ENCODE results near the gene FGGY.

FGGY gene

GRCh38 chr1:59305188-59305587 is 8.3 kb downstream of the FGGY start:
- peaks cover 0 to 35% (median 5%) of the 10 kb centered on the region in 11 experiments; a peak in 11 of 22 replicates for H3K36me3 ChIP-seq
- peaks cover 21 to 47% (median 35%) of the 10 kb centered on the region in 11 experiments for H3K9me3 ChIP-seq (replicated peaks in 1 of 11)
- no peak overlapping the region for H3K4me3 ChIP-seq
- no peaks in the 10 kb centered on the region for H3K27me3 ChIP-seq
- no peak overlapping the region for H3K4me2 ChIP-seq
- TF ChIP-seq Cebpa-rat (IDR thresholded peaks at IDR 0.05): no peak
- H3K27ac ChIP-seq: no peak overlapping the region
- H3K9ac ChIP-seq: no peak overlapping the region
- no peaks in the 10 kb centered on the region for H4K20me1 ChIP-seq
- peaks cover 0 to 11% (median 0%) of the 10 kb centered on the region in 10 experiments; a peak in 2 of 20 replicates for H3K4me1 ChIP-seq

- Histone ChIP-seq H3K27me3 (no peaks in the 10 kb centered on the region), H4K20me1 (no peaks in the 10 kb centered on the region), H3K9me3 (replicated peaks in 1 of 11) (peaks cover 21 to 38% (median 28%) of the 10 kb centered on the region in 11 experiments), H3K9ac (no peak overlapping the region), H3K4me2 (no peak overlapping the region), H3K27ac (no peak overlapping the region), H3K36me3 (peaks cover 0 to 25% (median 0%) of the 10 kb centered on the region in 11 experiments; a peak in 5 of 22 replicates), H3K4me1 (peaks cover 0 to 11% (median 0%) of the 10 kb centered on the region in 10 experiments; a peak in 2 of 20 replicates), H3K4me3 (no peak overlapping the region)
- no peak for TF ChIP-seq Cebpa-rat (IDR thresholded peaks at IDR 0.05)
These were observed 10.7 kb downstream of the FGGY start for GRCh38 chr1:59307591-59307990.

DNA sequence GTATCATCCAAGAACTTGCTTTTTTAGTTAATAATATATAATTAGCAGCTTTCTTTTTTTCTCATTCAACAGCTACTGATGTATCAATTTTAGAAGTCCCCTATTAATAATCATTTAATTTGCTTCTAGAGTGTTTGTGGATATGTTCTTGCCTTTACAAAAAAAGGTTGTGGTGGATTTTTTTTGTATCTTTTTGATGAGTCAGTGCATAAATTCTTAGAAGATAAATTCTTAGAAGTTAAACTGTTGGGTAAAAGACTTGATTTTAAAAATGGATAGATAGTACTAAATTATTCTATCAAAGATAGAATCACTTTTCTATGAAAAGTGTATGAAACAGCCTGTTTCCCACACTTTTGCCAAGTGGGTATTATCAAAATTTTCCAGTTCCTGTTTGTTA is 11.9 kb downstream of the FGGY start:
- no peak overlapping the region; a peak in 1 of 22 replicates for H3K4me2 ChIP-seq
- H3K9ac ChIP-seq: no peak overlapping the region
- no peak for TF ChIP-seq Cebpa-rat (IDR thresholded peaks at IDR 0.05)
- H3K27me3 ChIP-seq: no peaks in the 10 kb centered on the region
- no peak overlapping the region for H3K4me3 ChIP-seq
- H3K27ac ChIP-seq: no peak overlapping the region
- H3K9me3 ChIP-seq (replicated peaks in 1 of 11): peaks cover 21 to 43% (median 28%) of the 10 kb centered on the region in 11 experiments
- peaks cover 0 to 22% (median 0%) of the 10 kb centered on the region in 11 experiments; a peak in 6 of 22 replicates for H3K36me3 ChIP-seq
- no peaks in the 10 kb centered on the region for H3K4me1 ChIP-seq
- no peaks in the 10 kb centered on the region for H4K20me1 ChIP-seq

GRCh38 chr1:59309392-59309791 is 12.5 kb downstream of the FGGY start:
- H3K4me1 ChIP-seq: peaks cover 0 to 3% (median 1%) of the 10 kb centered on the region in 10 experiments; a peak in 12 of 20 replicates
- TF ChIP-seq Cebpa-rat (IDR thresholded peaks at IDR 0.05): no peak
- no peak overlapping the region for H3K4me2 ChIP-seq

DNA sequence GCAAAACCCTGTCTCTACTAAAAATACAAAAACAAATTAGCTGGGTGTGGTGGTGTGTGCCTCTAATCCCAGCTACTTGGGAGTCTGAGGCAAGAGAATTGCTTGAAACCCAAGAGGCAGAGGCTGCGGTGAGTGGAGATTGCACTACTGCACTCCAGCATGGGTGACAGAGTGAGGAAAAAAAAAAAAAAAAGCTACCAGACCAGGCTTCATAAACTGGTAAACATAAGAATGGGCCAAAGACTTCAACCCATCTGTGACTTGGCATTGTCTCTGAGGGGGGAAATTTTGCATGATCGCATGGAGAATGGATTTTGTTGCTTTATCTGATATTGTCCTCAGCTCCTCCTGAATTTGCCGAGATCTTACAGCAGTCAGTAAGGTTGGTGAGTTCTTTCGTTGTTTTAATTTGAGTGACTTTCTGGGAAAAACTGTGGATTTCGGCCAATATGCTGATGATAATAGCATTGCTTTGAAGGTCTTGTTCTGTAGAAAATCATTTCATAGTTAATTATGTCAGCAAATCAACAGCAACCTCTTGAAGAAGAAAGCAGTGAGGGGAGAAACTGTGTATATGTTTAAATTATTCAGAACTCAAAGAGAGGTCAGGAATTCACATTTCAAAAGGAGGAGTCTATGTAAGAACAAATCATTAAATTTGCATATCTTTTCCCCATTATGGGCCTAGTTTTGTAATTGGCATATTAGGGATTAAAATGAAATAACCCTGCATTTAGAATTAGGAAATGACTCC is 13.1 kb downstream of the FGGY start:
- Histone ChIP-seq H3K4me3 (no peak overlapping the region), H3K27me3 (no peaks in the 10 kb centered on the region), H3K9me3 (replicated peaks in 1 of 11) (peaks cover 14 to 34% (median 19%) of the 10 kb centered on the region in 11 experiments), H3K9ac (no peak overlapping the region), H3K36me3 (peaks cover 0 to 18% (median 0%) of the 10 kb centered on the region in 11 experiments; a peak in 6 of 22 replicates), H4K20me1 (no peaks in the 10 kb centered on the region), H3K4me1 (peaks cover 4 to 9% (median 7%) of the 10 kb centered on the region in 10 experiments), H3K4me2 (no peak overlapping the region), H3K27ac (no peak overlapping the region)
- TF ChIP-seq Cebpa-rat (IDR thresholded peaks at IDR 0.05): no peak

More at GRCh38 chr1:59309392-59309791, 12.5 kb downstream of the FGGY start:
- Histone ChIP-seq H4K20me1 (no peaks in the 10 kb centered on the region), H3K27me3 (no peaks in the 10 kb centered on the region), H3K9me3 (replicated peaks in 1 of 11) (peaks cover 20 to 38% (median 22%) of the 10 kb centered on the region in 11 experiments), H3K27ac (no peak overlapping the region), H3K36me3 (peaks cover 0 to 22% (median 0%) of the 10 kb centered on the region in 11 experiments; a peak in 6 of 22 replicates), H3K9ac (no peak overlapping the region), H3K4me3 (no peak overlapping the region)

- H3K9me3 ChIP-seq (replicated peaks in 1 of 11): peaks cover 7 to 27% (median 11%) of the 10 kb centered on the region in 11 experiments
- H3K36me3 ChIP-seq: peaks cover 0 to 13% (median 0%) of the 10 kb centered on the region in 11 experiments; a peak in 5 of 22 replicates
- H3K9ac ChIP-seq: no peak overlapping the region
- H3K4me3 ChIP-seq: no peak overlapping the region
- peaks cover 12 to 16% (median 14%) of the 10 kb centered on the region in 10 experiments for H3K4me1 ChIP-seq
- no peak for TF ChIP-seq Cebpa-rat (IDR thresholded peaks at IDR 0.05)
- H3K27me3 ChIP-seq: no peaks in the 10 kb centered on the region
- no peaks in the 10 kb centered on the region for H4K20me1 ChIP-seq
- H3K27ac ChIP-seq: no peak overlapping the region
- no peak overlapping the region for H3K4me2 ChIP-seq
These were observed 13.8 kb downstream of the FGGY start for GRCh38 chr1:59310549-59311250.

DNA sequence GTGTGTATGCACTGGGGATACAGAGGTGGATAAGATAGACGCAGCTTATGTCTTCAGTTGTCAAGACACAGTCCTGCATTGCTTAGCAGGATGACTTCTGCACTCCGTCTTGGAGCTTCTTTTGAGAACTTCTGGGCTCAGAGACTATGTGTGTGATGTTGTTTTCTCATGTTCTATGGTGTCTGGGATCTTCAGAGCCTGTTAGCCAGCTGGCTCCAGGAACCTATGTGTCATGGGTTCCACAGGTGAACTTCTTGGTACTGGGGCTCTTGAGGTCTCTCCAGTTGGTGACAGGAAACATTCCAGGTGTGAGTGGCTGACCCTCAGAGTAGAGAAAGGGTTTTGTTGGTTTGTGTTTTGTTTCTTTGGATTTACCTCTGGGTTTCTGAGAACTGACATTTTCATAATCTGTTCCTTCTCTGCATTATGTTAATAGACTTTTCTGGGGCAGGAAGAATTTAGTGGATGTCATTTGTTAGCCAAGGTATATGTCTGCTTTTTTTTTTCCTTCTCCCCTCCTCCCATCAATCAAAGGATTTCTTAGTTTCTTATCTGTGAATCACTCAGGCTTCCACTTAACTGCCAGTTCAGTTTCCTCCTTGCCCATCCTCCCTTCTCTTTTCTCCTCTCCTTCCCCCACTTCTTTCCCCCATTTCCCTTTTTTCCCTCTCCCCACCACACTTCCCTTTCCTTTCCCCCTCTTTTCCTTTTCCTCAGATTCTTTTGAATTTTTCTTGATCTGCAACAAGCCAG is 18.1 kb downstream of the FGGY start:
- no peak for TF ChIP-seq Cebpa-rat (IDR thresholded peaks at IDR 0.05)
- Histone ChIP-seq H3K27ac (peak overlapping the region in 8 of 11 experiments; percentile 13 to 65 (median 36); a peak in 12 of 22 replicates), H3K4me3 (no peak overlapping the region), H4K20me1 (no peaks in the 10 kb centered on the region), H3K9ac (no peak overlapping the region), H3K9me3 (replicated peaks in 1 of 11) (peaks cover 0 to 14% (median 0%) of the 10 kb centered on the region in 11 experiments; a peak in 1 of 22 replicates), H3K27me3 (no peaks in the 10 kb centered on the region), H3K4me2 (peak overlapping the region; percentile 53 to 89 (median 70)), H3K4me1 (peaks cover 46 to 57% (median 52%) of the 10 kb centered on the region in 10 experiments), H3K36me3 (no peaks in the 10 kb centered on the region; a peak in 1 of 22 replicates)

DNA sequence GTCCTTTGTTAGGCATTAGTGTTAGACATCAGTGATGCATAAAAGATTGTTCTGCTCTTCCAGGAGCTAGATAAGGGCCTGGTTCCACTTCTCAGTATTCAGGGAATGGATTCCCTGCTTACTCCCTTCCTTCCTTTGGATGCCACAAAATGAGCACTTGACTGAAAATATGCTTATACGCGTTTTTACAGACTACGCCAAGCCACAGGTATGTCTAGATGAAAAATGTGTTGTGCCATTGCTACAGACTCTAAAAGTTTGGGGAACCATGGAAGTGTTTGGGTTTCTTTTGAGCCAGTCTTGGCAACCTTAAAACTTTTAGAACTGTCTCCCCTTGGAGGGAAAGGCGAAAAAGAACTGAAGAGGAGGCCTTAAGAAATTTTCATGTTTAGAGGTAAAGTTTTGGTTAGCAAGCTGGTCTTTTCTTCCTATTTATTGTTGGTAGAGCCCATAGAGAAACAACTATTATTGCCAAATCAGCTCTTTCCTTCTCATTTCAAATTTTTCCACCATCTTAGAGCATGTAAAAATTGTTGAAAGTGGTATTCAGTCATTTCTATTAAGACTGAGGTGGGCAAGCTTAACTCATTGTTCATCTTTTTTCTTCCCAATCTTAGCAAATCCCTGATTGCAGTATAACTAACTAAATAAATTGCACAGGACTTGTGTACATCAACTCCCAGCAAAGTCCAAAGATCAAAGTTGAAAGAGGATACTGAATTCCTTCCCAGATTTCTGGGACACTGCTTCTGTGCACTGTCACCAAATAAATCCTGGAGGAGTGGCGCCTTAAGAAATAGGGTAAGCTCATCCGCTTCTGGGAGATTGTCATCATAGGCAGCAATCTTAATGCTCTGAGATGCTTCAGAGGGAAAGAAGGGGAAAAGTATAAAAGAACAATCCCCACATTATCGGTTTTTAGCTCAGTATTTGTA is 18.9 kb downstream of the FGGY start:
- no peak overlapping the region for H3K4me3 ChIP-seq
- no peaks in the 10 kb centered on the region for H4K20me1 ChIP-seq
- no peak for TF ChIP-seq Cebpa-rat (IDR thresholded peaks at IDR 0.05)
- H3K27me3 ChIP-seq: no peaks in the 10 kb centered on the region
- H3K9me3 ChIP-seq (replicated peaks in 1 of 11): peaks cover 0 to 14% (median 0%) of the 10 kb centered on the region in 11 experiments; a peak in 1 of 22 replicates
- peak overlapping the region in 8 of 11 experiments; percentile 28 to 65 (median 43); a peak in 12 of 22 replicates for H3K27ac ChIP-seq
- no peaks in the 10 kb centered on the region; a peak in 1 of 22 replicates for H3K36me3 ChIP-seq
- H3K4me2 ChIP-seq: peak overlapping the region; percentile 53 to 89 (median 70)
- H3K4me1 ChIP-seq: peaks cover 46 to 58% (median 52%) of the 10 kb centered on the region in 10 experiments
- H3K9ac ChIP-seq: peak overlapping the region in 9 of 11 experiments; percentile 17 to 67 (median 43); a peak in 7 of 22 replicates

Measured in BLaER1 treated with 17β-estradiol and CSF1 and Interleukin-3, amounts not matched to agents 10 nM and 100 nM (cell line).